ENCODE measurements around the gene TMEM131L. TPM values are rescaled to one million over a fixed set of nuclear protein-coding genes. Genes with fewer than 3 reads are reported as not detected.
A peak's percentile ranks its signal among the peaks of the same experiment; 100 is the strongest.

TMEM131L gene
- polyA plus RNA-seq, 2 of the 4 experiments (the other 2 are of a cell fraction), result 3.4 to 5.0 TPM

GRCh38 chr4:153465615-153466080, 512 bp upstream of the TMEM131L start:
- DNase-seq (ENCODE audit: low read depth in 1 of 2, low spot score in 1 of 2) (peak; percentile 37 to 61), ATAC-seq (peak; percentile 64 to 75), FAIRE-seq (no peak)
- CTCF ChIA-PET, result interaction anchor here (0.6 to 3.5 kb wide), 8 partner anchors 10 to 126 kb away, joined by 3 to 14 read pairs (median 5); no protein-coding TSS in a partner anchor
- TF ChIP-seq, protein P1, sequence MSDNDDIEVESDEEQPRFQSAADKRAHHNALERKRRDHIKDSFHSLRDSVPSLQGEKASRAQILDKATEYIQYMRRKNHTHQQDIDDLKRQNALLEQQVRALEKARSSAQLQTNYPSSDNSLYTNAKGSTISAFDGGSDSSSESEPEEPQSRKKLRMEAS (IDR thresholded peaks at IDR 0.05), result peak; percentile 73
- TF ChIP-seq JUN (IDR thresholded peaks at IDR 0.05) (0 out of 5 replicates have a peak, but pooled peaks of 1 of the 2 experiments have one; percentile 40), E2F6 (IDR thresholded peaks at IDR 0.05; ENCODE audit: borderline replicate concordance, low read depth) (peak; percentile 58; the same call in 1 of the 2 replicates), CEBPB (IDR thresholded peaks at IDR 0.05) (no peak)
- POLR2A ChIA-PET, result interaction anchor here (0.5 to 2.0 kb wide), 13 partner anchors 15 to 320 kb away, joined by 3 to 9 read pairs (median 4); no protein-coding TSS in a partner anchor
- Histone ChIP-seq H3K27ac (peak overlapping the region; percentile 82 to 96), H3K4me2 (peak overlapping the region; percentile 91), H3K4me1 (peaks cover 14% of the 10 kb centered on the region; the same call in 2 of the 3 replicates), H3K9me3 (no peaks in the 10 kb centered on the region), H3K4me3 (peak overlapping the region; percentile 71)
- 6% methylated on average over 14 of the region's 31 CpGs for WGBS (ENCODE audit: missing lambda C conversion rate)

DNA sequence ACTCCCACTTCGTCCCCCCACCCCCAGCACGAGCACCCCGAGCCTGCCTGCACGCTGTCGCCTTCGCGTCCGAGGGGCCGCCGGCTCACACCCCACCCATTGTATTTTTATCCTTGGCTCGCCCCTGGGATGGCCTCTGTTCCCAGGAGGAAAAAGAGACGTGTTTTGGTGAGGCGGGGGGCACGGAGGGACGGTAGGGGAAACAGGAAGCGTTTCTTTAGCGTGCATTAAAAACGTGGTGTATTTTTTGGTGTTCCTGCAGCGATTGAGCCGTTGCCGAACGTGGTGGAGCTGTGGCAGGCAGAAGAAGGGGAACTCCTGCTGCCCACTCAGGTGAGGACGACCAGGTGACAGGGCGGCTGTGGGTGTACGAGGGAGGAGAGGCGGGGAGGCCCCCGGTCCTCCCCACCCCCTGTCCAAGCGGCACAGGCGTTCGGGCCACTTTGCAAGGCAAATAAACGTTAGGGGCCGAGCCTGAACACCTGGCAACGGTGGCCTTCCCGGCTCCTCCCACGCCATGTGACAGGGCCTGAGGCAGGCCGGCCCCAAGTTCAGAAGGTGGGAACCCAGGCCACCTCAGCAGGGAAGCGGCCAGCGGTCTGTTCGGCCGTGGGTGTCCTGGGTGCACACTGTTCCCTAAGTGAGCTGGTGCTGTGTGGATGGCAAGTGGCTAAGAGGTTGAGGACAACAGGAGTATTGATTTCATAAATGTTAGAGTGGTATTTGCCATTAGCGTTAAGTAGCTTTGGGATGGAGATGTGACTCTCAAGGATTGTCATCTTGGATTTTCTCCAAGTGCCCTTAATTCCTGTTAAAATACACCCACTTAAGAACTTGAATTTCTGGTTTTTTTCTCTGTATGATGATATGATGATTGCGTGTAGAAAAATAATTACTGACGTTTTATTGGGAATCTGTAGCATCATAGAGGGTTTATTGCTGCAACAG, 1.1 kb downstream of the TMEM131L start:
- no peaks in the 10 kb centered on the region for H3K9me3 ChIP-seq
- peak in 1 of 2 experiments; percentile 22 for DNase-seq (ENCODE audit: low read depth in 1 of 2, low spot score in 1 of 2)
- ChIA-PET POLR2A (interaction anchor here (1.2 to 2.0 kb wide), 2 partner anchors 107 to 121 kb away, joined by 3 to 9 read pairs; no protein-coding TSS in a partner anchor), CTCF (interaction anchor here (1.1 to 3.5 kb wide), 7 partner anchors 16 to 176 kb away, joined by 3 to 14 read pairs (median 5); no protein-coding TSS in a partner anchor)
- ATAC-seq, result peak; percentile 30 to 46; a peak in 5 of 6 replicates
- TF ChIP-seq, protein P1 (IDR thresholded peaks at IDR 0.05), result 0 out of 2 replicates have a peak, but pooled peaks have one; percentile 15
- no peak for TF ChIP-seq ATOH8 (CRISPR knock-in tag; IDR thresholded peaks at IDR 0.05; ENCODE audit: low read depth)
- TF ChIP-seq KDM5A (IDR thresholded peaks at IDR 0.05), result no peak
- TF ChIP-seq CEBPB (IDR thresholded peaks at IDR 0.05), result no peak
- TF ChIP-seq MAZ (IDR thresholded peaks at IDR 0.05; ENCODE audit: borderline replicate concordance, low read depth, low read length), result no peak
- 0 out of 2 replicates have a peak, but pooled peaks have one; percentile 17 for TF ChIP-seq USF2 (IDR thresholded peaks at IDR 0.05)
- TF ChIP-seq CHD2 (IDR thresholded peaks at IDR 0.05; ENCODE audit: low read length, partially characterized antibody), result no peak
- no peak for TF ChIP-seq NFE2L2 (conservative IDR thresholded peaks at IDR 0.05; ENCODE audit: low read length)
- FAIRE-seq, result no peak
- peak overlapping the region; percentile 91 for H3K4me2 ChIP-seq
- 16% methylated on average over 18 of the region's 43 CpGs for WGBS (ENCODE audit: missing lambda C conversion rate)
- peaks cover 14% of the 10 kb centered on the region; the same call in 2 of the 3 replicates for H3K4me1 ChIP-seq
- H3K27ac ChIP-seq, result peak overlapping the region; percentile 82 to 96
- peak overlapping the region; percentile 71 for H3K4me3 ChIP-seq

DNA sequence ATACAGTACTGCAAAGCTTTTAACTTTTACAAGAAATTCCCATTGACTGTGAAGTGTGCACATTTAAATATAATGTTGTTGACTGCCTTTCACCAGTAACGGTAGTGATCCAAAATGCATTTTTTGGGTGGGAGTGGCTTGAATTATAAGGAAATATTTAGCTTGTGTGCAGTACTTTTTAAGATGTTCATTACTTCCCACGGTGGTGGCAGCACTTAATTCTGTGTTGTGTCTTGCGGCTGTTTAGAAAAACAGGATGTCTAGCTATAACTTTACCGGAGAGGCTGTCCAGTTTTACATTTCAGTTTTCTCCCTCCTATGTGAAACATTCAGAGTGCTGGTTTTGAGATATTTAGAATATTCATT, 1.7 kb downstream of the TMEM131L start:
- CTCF ChIA-PET, result interaction anchor here (1.1 to 3.5 kb wide), 3 partner anchors 106 to 176 kb away, joined by 4 to 14 read pairs (median 13); no protein-coding TSS in a partner anchor
- ATAC-seq, result no peak
- DNase-seq (ENCODE audit: low read depth in 1 of 2, low spot score in 1 of 2), result no peak
- FAIRE-seq, result no peak
- Histone ChIP-seq H3K27ac (no peak overlapping the region), H3K9me3 (no peaks in the 10 kb centered on the region), H3K4me2 (peak overlapping the region; percentile 91), H3K4me3 (no peak overlapping the region), H3K4me1 (peaks cover 14% of the 10 kb centered on the region; the same call in 2 of the 3 replicates)
- WGBS (ENCODE audit: missing lambda C conversion rate), result 71% methylated on average over 4 of the region's 4 CpGs
- POLR2A ChIA-PET, result no interaction called here
- TF ChIP-seq BHLHE40 (IDR thresholded peaks at IDR 0.05; ENCODE audit: low read depth, low read length) (no peak), CHD2 (IDR thresholded peaks at IDR 0.05; ENCODE audit: low read length, partially characterized antibody) (no peak), NFE2L2 (conservative IDR thresholded peaks at IDR 0.05; ENCODE audit: low read length) (no peak), POLR2A (IDR thresholded peaks at IDR 0.05; ENCODE audit: low read length) (no peak), ZFP36 (IDR thresholded peaks at IDR 0.05; ENCODE audit: borderline replicate concordance, partially characterized antibody) (no peak), EHF (CRISPR knock-in tag; IDR thresholded peaks at IDR 0.05) (no peak), E2F6 (IDR thresholded peaks at IDR 0.05; ENCODE audit: borderline replicate concordance, low read depth) (no peak), REST (IDR thresholded peaks at IDR 0.05) (no peak)
- TF ChIP-seq, protein P1 (IDR thresholded peaks at IDR 0.05), result no peak
- TF ChIP-seq, protein P2, sequence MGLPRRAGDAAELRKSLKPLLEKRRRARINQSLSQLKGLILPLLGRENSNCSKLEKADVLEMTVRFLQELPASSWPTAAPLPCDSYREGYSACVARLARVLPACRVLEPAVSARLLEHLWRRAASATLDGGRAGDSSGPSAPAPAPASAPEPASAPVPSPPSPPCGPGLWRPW (IDR thresholded peaks at IDR 0.05), result no peak

All from A549 (cell line).